GM19240 (cell line): ENCODE results near the gene RAD17.
"Not testable (repeated sequence)": the region's sequence is repeated elsewhere in the genome, so short reads cannot be mapped to it uniquely, and the experiment has no call there.

Experiments
- DNase-seq: peaks from one replicate; pipeline ENCODE4 v3.0.0; 2011; ENCODE audit warnings: low spot score; ENCODE audit not compliant: insufficient read length

Gene RAD17

DNA sequence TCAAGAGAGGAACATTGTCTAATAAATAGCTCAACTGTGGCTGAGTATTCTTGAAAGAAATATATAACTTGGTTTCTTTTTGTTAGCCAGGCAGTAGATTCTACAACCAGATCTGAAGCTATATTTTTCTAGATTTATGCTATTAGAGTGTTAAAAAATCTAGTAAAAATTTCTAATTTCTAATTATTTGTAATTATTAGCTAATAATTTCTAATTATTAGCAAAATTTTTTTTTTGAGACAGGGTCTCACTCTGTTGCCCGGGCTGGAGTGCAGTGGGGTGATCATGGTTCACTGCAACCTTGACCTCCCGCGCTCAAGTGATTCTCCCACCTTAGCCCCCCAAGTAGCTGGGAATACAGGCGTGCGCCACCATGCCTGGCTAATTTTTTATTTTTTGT lies 2.8 kb downstream of the RAD17 start:
- no peak for DNase-seq

DNA sequence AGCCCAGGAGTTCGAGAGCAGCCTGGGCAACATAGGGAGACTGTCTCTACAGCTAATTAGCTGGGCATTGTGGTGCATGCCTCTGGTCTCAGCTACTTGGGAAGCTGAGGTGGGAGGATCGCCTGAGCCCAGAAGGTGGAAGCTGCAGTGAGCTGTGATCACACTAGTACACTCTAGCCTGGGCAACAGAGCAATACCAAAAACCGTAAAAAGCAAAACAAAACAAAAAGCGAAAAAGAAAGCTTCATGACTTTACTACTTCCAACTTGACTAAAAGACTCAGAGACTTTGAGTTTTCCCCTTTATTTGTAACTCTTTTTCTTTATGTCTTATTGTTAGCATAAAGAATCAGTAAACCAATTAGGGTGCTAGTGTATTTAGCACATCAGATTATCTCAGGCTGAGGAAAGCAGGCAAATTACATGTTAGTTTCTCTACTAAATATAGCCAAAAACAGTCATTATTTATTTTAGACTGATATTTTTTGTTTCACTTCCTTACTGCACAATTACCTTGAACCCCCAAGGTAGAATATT lies 5.4 kb downstream of the RAD17 start:
- DNase-seq: no peak

DNA sequence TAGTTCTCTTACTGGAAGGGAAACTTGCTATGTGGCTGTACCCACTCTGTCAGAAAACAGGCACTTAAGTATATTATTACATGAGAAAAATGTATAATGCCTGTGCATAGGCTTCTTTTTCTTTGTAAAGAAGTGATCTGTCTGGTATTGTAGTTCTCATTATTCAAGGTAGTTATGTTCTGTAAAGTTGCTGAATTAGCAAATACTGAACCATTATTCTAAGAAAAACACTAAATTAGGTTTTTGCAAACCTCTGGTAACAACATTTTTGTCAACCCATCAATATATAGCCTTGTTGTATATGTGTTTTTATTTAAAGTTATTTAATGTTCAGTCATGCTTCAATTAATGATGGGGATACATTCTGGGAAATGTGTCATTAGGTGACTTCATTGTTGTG lies 8.8 kb downstream of the RAD17 start:
- no peak for DNase-seq

DNA sequence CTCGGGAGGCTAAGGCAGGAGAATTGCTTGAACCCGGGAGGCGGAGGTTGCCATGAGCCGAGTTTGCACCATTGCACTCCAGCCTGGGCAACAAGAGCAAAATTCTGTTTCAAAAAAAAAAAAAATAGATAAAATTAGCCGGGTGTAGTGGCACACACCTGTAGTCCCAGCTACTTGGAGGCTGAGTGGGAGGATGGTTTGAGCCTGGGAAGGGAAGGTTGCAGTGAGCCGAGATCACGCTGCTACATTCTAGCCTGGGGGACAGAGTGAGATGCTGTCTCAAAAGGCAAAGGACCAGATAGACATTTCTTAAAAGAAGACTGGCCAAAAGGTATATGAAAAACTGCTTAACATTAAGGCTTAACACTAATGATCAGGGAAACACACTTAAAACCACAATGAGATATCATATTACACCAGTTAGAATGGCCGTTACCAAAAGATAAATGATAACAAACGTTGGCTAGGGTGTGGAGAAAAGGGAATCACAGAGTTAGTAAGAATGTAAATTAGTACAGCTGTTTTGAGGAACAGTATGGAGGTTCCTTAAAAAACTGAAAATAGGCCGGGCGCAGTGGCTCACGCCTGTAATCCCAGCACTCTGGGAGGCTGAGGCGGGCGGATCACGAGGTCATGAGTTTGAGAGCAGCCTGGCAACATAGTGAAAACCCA lies 35.2 kb downstream of the RAD17 start:
- no peak for DNase-seq

DNA sequence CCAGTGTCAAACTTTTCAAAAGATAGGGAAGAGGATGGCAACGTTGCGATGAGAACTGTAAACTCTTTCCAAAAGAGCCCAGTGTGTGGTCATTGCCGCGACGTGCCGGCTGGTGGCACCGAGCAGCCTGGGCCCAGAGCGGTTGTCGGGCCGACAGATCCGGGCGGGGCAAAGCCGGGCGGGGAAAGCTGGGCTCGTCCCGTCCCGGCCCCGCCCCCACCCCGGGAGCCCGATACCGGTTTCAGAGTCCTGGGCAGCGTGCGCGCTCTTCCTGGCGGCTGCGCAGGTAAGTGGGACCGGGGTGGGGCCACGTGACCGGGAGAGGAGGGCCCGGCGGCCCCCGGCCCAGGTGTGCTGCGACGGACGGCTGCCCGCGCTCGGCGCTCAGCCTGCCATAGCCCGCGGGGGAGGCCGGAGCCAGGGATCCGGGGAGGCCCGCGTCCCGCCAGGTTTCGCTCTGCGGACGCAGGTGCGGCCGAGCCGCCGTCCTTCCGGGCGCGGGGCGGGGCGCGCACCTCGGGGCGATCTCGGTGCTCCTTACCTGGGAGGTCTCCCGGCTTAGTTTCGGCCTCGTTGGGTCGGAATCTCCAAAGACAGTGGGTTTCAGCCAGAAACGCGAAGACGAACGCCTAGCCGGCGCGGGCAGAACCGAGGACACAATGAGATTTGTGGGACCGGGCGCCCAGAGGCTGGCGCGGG lies 45.4 kb downstream of the RAD17 start, which contains the start of gene MARVELD2:
Gene MARVELD2, plus strand, starts transcription at position 232 of the 699 bp plus-strand sequence. CDS start 4,270 bp downstream, outside the sequence.
- no peak for DNase-seq

DNA sequence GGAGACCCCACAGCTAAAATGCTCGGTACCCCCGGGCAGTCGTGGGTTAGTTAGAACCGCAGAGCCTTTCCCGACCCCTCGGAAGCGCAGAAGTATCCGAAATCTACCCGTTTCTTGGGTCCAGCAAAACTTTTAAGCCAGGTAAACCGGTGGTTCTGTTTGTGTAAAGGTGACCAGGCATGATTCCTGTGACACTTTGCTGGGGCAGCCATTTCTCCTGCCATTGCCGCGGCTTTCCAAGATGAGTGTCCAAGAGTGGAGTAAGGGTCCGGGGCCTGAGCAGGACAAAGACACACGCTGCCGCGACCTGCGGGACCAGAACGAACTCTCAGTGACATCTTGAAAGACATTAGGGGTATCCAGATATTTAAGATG lies 46.0 kb downstream of the RAD17 start:
- DNase-seq: no peak

DNA sequence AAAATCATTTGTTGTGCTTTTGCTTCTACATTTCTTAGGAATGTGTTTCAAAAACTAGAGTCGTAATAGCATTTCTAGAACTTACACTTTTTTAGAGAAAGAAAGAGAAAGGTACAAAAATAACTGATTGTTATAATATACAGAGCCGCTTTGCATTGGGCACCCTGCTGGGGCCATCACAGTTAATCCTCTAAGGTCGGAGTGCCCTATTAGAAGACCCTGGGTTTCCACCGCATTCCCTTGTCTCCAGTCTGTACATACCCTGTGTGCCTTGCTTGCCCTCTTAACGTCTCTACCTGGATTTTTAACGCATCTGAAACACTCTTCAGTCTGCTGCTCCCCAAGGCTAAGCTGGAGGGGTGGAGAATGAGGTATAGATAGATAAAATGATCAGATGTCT lies 46.6 kb downstream of the RAD17 start:
- DNase-seq: no peak

DNA sequence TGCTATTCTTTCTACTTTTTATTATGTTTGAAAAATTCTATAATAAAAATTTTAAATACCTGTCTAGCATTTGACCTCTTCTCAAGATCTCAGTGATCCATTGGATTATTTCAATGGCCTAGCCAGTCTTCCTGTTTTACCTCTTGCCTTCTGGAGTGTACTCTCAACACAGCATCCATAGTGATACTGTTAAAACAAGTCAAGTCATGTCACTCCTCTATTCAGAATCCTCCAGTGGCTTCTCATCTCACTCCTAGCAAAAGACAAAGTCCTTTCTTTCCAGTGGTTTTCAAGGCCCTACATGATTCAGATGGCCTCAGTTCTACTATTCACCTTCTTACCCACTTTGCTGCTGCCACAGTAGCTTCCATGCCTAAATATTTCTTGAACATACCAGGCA lies 47.1 kb downstream of the RAD17 start:
- DNase-seq: no peak

DNA sequence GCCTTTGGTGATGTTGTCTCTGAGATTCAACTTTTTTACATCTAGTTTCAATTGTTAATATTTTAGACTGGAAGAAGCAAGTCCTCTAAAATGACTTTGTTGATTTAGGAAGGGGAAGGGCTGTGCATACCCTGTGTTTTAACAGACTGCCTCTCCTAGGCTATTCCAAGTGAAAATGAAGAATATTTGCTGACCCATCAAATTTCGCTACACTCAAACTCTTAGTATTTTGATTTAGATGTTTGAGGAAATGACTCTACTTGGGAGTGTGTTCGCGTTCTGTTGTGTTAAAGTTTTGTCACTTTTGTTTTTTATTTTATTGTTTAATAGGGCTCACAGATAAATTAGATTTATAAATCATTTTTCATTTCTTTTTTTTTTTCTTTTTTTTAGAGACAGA lies 48.9 kb downstream of the RAD17 start:
- no peak for DNase-seq

DNA sequence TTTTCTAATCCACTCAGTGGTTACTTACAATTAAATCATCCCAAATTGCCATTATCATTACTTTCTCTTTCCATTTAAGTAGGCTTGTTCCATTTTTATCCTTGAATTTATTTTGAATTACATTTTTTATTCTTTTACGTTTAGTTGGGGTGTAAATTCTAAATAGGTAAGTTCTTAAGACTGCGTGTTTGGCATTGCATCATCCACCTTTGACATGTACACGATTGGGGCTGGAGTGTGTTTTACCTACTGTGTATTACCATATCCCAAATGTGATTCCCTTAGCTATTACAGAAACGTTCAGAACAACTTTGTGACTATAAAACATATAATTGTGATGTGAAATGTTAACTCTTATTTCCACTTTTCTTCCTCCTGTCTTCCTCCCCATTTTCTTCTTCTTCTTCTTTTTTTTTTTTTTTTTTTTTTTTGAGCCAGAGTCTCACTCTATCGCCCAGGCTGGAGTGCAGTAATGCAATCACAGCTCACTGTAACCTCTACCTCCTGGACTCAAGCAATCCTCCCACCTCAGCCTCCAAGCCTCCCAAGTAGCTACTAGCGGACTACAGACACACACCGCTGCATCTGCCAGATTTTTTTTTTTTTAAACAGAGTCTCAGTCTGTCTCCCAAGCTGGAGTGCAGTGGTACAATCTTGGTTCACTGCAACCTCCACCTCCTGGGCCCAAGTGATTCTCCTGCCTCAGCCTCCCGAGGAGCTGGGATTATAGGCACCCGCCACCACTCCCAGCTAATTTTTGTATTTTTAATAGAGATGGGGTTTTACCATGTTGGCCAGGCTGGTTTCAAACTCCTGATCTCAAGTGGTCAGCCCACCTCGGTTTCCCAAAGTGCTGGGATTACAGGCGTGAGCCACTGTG lies 62.0 kb downstream of the RAD17 start:
- DNase-seq: no peak

DNA sequence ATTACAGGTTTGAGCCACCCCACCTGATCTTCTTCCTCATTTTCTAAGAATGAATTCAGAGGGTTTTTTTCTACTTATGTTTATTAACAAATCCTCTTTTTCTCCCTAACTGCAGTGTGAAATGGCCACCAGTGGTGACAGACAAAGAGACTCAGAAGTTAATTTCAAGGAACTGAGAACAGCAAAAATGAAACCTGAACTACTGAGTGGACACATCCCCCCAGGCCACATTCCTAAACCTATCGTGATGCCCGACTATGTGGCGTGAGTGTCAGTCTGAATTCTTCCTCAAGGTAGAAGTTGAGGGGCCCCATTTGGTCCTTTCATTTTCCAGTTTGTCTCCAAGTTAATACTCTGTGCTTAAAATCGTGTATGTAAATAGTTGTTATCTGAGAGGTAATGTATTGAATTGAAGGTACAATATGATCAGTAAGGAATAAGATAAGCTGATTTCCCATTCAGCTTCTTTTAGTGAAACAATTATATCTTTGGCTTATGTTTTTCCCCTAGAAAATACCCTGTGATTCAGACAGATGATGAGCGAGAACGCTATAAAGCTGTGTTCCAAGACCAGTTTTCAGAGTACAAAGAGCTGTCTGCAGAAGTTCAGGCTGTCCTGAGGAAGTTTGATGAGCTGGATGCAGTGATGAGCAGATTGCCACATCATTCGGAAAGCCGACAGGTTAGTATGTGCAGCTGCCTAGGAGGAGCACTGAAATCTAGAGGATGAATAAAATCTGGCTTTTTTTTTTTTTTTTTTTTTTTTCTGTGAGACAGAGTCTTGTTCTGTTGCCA lies 63.0 kb downstream of the RAD17 start:
- DNase-seq: peak; percentile 25

DNA sequence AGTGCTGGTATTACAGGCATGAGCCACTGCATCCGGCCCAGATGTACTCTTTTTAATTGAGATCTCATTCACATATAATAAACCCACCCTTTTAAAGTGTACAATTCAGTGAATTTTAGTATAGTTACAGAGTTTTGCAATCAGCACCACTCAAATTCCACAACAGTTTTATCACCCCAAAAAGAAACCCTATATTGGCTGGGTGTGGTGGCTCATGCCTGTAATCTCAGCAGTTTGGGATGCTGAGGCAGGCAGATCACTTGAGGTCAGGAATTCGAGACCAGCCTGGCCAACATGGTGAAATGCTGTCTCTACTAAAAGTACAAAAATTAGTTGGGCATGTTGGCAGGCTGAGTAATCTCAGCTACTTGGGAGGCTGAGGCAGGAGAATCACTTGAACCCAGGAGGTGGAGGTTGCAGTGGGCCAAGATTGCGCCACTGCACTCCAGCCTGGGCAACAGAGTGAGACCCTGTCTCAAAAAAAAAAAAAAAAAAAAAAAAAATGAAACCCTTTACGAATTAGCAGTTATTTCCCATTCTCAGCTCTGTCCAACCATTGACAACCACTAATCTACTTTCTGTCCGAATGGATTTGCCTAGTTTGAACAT lies 65.8 kb downstream of the RAD17 start:
- not testable (repeated sequence) for DNase-seq

DNA sequence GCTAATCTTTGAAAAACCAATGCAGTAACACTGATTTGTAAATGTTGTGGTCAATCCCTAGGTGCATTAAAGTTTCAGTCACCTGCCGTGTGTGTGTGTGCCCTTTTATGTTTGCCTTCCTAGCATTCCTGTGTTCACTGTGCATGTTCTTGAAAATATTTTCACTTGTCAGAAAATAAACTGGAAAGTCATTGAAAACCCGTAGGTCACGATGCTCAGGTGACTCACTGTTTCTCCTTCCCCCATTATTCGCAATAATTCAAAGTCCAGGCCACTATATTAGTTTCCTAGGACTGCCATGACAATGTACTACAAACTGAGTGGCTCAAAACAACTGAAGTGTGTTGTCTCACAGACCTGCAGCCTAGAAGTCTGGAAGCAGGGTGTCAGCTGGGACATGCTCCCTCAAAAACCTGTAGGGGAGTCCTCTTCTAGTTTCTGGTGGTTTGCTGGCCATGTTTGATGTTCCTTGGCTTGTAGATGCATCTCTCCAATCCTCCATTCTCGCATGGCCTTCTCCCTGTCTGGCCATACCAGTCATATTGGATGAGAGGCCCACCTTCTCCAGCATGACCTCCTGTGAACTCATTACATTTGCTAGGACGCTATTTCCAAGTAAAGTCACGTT lies 74.6 kb downstream of the RAD17 start:
- no peak for DNase-seq

DNA sequence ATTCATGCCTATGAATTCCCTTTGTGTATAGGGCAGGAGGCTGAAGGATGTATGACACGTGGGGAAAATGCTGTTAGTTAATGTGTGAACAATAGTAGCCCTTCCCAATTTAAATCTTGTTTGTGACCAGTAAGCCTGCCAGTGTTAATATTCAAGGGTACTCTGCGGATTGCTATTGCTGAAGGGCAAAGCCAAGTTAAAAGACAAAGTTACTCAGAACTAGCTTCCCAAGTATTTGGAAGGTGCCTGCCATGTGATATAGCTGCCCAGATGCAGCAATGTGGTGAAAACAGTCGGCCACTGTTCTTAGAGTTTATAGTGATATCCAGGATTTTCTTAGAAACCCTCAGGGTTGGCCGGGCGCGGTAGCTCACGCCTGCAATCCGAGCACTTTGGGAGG lies 79.9 kb downstream of the RAD17 start:
- DNase-seq: no peak

DNA sequence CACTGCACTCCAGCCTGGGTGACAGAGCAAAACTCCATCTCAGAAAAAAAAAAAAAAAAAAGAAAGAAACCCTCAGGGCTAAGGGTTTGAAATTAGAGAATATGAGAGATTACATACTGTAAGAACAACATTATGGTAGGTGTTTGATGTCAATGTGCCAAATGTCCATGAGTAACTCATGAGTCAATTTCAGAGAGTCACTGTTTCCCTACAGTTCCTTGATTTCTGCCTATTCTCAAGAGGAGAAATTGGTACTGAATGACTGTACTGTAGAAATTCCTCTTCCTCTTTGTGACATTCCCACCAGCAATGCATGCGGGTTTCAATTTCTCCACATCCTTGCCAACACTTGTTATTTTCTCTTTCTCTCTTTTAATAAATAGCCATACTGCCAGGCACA lies 80.5 kb downstream of the RAD17 start:
- no peak for DNase-seq

DNA sequence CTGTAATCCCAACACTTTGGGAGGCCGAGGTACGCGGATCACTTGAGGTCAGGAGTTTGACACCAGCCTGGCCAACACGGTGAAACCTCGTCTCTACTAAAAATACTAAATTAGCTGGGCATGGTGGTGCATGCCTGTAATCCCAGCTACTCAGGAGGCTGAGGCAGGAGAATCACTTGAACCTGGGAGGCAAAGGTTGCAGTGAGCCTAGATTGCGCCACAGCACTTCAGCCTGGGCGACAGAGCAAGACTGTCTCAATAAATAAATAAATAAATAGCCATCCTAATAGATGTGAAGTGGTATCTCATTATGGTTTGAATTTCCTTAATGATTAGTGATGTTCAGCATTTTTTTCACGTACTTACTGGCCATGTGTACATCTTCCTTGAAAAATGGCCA lies 80.9 kb downstream of the RAD17 start:
- DNase-seq: not testable (repeated sequence)

DNA sequence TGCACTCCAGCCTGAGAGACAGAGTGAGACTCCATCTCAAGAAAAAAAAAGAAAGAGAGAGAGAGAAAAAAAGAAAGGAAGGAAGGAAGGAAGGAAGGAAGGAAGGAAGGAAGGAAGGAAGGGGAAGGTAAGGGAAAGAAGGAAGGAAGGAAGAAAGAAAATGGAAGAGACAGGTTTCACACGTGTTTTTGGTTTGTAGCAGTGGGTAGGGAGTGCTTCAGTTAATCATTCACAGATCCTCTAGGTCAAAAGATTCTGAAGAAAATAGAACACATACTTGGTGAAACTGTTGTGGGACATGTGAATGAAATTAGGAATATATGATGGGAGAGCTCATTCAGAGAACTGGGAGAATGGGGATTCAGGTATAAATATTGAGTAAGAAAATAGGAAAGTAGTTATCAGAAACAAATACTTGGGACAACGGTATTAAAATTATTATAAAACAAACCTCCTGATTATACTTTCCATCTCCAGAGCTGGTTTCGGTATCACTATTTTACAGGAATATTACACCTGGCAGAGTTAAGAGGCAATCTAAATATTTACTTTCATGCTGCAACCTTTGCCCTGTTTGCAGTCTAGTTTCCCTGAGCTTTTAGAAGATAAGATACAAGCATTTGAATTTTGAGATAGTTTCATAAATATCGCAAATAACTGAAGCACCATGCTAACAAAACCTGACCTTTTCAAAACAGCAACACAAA lies 82.5 kb downstream of the RAD17 start:
- no peak for DNase-seq

DNA sequence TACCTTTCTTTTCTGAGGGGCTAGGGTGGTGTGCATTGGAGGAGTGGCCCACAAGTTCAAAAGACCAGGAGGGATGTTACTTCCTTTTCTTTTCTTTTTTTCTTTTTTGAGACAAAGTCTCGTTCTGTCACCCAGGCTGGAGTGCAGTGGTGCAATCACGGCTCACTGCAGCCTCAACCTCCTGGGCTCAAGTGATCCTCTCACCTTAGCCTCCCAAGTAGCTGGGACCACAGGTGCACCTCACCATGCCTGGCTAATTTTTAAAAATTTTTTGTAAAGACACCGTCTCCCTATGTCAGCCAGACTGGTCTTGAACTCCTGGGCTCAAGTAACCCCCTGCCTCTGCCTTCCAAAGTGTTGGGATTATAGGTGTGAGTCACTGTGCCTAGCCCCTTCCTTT lies 83.9 kb downstream of the RAD17 start:
- not testable (repeated sequence) for DNase-seq

DNA sequence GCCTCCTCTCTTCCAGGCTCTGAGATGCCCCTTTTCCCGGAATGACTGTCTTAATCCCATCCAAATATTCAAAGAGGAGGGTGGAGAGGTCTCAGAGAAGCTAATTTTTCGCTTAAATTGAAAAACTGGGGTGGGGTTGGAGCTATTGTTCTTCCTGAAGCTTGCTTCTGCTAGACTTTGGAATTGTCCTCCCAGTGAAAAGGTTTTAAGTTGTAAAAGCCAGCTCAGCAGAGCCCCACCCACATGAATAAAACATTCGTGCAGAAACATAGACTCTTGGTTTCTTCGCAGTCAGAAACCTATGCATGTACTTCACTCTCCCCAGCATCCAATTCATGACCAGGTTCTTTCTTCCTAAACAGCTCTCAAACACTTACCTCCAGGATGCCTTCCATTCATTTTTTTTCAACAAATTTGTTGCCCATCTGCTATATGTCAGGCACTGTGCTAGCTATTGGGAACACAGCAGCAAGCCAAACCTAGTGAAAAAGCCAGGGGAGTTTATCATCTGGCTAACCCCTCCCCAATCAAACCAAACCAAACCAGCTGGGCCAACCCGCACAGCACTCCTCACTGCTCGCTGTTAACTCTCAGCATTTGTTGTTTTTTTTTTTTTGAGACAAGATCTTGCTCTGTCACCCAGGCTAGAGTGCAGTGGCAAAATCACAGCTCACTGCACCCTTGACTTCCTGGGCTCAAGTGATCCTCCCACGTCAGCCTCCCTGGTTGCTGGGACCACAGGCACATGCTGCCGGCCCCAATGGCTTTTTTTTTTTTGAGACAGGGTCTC lies 85.0 kb downstream of the RAD17 start:
- DNase-seq: no peak
